ENCODE data around the gene NCOR2.

Gene NCOR2

DNA sequence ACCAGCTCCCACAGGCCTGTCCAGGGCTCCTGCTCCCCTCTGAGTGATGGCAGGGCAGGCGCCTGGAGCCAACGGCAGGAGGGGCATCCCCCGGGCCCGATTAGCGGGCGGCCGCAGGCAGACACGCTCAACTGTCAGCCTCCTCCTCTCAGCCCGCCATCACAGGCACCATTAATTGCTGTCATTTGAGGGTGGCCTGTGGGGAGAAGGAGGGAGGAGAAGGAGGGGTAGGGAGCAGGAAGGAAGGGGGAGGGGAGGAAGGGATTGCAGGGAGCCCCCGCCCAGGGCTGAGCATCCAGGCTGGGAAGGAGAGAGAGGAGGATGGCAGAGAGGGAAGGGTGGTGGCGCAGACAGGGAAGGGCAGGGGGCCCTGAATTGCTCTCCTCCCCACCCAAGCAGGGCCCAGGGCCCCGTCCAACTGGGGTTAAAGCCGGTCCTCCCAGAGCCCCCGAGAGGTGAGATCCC lies 36.1 kb downstream of the NCOR2 start:
- FAIRE-seq = no peak
- no peak for DNase-seq (ENCODE audit: insufficient read length, low spot score)

DNA sequence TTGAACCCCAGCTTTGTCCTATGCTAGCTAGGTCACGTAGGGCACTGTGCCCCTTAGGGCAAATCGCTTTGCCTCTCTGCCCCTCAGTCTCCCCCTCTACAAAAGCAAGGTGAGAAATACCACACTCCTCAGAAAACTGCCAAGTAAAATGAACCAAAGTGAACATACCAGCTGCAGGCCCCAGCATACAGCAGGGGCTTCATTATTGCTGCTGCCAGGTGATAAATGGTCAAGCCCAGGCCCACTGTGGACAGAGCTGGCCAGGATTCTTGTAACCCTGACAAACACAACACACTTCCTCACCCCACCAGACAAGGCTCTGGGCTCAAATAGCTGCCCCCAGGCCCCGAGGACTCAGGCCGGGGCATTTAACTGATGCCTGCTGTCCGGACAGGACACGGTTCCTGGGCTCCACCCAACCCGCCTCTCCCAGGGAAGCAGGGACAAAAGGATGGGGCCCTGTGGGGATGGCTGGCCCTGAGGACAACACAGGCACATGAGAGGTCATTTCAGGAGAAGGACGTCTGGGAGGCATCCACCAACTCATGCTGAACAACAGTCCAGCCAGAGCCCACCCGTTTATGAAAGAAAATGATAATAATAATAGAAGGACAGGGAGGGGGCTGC lies 36.7 kb downstream of the NCOR2 start:
- DNase-seq (ENCODE audit: insufficient read length, low spot score) (no peak), FAIRE-seq (no peak)

DNA sequence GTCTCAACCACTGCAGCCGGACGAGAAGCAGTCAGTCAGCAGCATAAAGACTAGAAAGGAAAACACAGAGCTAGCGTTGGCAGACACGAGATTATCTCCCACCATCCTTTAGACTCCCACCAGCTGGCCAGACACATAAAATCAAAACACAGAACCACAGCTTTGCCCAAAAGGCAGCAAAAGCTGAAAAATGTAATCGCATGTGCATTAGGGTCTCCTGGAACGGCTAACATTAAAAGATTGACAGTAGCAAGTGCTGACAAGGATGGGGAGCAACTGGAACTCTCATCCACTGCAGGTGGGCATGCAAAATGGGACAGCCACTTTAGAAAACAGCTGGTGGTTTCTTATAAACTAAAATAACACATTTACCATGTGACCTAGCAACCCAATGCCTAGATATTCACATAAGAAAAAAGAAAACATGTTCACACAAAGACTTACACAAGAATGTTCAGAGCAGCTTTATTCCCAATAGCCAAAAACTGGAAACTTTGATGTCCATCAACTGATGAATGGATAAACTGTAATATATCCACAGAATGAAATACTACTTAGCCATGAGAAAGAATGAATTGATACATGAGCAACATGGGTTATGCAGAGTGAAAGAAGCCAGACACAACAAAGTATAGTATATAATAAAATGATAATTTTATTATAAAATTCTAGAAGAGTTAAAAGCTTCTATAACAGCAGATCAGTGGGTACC lies 37.7 kb downstream of the NCOR2 start:
- DNase-seq (ENCODE audit: insufficient read length, low spot score) (no peak), FAIRE-seq (no peak)

DNA sequence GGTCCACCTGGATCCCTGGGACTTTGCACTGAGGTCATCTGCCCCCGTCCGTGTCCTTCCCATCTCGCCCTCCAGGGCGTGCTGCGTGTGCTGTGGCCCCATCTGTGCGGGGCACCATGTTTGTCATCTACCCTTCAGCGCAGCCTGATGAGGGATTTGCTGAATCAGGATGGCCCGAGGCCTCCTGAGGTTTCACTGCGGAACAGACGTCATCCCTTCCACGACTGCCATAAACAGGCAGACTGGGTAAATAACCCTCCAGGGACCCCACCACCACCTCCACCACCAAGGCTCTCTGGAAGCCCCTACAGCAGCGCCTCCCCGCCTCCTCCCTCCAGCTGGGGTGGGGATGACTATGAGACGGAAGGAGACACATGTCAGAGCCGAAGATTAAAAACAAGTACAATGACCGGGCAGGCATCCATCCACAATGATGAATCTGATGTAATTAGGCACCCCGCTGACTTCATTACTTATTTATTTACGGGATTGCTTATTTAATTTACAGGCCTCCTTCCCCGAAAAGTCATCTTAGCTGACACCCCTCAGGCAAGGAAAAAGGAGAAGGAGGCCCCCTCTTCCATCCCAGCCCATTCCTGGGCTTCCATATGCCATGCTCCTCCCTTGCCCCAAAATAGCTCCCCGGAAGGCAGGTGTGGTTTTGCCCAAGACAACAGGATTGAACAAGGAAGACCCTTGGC lies 39.4 kb downstream of the NCOR2 start:
- DNase-seq (ENCODE audit: insufficient read length, low spot score) (no peak), FAIRE-seq (no peak)

DNA sequence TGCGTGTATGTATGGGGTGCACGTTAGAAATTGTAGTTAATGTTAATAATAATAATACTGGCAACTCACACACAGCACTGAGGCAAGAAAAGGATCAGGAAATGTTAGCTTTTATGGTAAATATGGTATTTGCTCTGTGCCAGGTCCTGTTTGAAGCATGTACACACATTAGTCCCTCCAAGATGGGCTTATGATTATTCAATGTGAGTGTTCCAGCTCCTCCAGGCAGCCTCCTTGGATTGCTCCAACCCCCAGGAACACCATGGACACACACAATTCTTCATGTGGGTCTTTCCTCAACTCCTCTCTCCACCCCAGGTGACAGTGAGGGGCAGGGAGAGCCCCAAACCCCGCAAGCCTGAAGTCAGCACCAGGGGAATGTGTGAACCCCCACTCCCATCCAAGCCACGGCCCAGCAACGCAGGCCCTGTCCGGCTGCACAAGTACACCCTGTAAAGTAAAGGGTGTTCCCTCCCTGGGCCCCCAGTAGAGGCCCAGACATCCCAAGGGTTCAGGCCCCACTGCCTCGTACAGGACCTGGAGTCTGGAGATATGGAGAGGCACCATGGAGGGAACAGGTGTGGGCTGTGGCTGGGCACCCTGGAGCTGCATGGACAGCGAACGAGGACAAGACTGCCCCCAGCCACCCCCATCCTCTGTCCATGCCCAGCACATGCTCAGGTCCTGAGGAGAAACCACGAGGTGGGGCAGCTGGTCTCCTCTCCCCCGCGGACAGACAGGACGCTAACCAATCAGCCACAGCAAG lies 41.3 kb downstream of the NCOR2 start:
- FAIRE-seq = no peak
- DNase-seq (ENCODE audit: insufficient read length, low spot score) = no peak

DNA sequence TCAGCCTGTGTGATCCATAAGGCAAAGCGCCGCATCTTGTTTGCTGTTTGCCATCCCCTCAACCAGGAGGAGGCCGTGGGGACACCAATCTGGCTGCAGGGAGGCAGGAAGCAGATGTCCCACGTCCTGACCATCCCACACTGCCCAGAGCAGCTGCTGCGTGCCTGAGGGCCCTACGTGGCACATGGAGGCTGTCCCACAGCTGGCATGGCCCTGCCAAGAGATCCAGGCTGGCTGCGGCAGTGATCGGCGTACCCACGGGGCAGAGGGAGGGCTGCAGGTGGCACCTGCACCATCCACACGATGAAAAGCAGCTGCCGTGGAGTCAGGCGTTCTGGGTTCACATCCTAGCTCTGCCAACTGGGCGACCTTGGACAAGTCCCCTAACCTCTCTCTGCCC lies 42.0 kb downstream of the NCOR2 start:
- no peak for FAIRE-seq
- DNase-seq (ENCODE audit: insufficient read length, low spot score) = no peak

DNA sequence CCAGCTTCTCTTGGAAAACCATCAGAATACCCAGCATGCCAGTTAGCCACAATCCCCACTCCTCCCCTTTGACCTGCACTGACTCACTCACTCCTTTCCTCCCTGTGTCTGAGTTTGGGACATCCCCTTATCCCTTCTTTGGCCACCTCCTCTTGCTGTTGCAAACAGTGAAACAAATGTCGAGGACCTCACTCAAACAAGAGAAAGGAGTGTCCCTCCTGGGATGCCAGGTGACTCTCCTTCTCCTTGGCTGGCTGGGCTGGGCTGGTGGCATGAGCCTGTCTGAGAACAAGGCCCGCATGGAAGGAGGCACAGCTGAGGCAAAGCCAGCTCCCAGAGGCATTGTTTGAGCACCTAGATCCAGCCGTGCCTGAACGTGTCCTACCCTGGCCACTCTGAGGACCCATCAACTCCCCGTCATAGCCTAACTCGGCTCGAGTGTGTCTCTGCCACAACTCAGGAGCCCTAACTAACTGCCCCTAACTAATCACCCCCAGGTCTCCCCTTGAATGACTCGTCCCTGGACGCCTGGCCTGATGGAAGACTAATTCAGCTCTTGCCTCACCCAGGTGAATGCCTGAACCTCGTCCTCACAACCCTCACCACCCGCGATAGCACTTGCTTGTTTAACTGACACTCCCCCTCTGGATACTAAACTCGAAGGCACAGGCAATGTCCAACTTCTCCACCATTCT lies 43.0 kb downstream of the NCOR2 start:
- DNase-seq (ENCODE audit: insufficient read length, low spot score) = no peak

DNA sequence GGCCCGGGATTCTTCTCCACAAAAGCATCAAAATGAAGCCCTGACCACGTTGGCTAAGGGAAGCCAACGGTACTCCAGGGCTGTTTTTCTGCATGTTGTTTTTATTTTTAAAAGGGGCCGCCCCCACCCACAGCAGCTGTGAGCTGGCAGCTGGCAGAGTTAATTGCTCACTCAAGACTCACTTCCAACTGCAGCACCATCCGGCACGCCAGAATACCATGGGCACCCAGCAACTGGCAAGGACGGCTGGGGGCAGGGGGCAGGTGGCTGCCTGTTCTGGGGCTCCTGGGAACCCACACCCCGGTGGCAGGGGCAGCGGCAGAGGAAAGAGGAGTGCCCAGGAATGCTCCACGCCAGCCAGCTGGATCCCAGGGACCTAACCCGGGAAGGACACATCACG lies 44.3 kb downstream of the NCOR2 start:
- DNase-seq (ENCODE audit: insufficient read length, low spot score) = no peak
- no peak for FAIRE-seq

More for the DNA sequence above, 43.0 kb downstream of the NCOR2 start:
- no peak for FAIRE-seq

DNA sequence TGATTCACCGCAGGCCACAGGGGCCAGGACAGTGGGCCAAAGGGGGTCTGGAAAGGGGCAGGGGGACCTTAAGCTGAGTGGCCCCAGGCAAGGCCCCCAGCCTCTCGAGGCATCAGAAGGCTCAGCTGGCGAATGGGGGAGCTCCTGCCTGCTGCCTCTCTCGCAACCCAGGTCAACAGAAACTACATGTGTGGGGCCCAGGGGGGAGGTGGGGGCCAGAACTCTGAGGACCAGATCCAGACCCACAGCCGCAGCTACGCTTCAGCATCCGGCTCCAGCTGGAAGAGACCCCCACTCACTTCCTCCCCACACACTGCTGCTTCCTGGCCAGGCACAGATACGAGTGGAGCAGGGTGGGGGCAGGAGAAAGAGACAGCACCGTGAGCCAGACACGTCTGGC lies 46.5 kb downstream of the NCOR2 start:
- FAIRE-seq = no peak
- no peak for DNase-seq (ENCODE audit: insufficient read length, low spot score)

DNA sequence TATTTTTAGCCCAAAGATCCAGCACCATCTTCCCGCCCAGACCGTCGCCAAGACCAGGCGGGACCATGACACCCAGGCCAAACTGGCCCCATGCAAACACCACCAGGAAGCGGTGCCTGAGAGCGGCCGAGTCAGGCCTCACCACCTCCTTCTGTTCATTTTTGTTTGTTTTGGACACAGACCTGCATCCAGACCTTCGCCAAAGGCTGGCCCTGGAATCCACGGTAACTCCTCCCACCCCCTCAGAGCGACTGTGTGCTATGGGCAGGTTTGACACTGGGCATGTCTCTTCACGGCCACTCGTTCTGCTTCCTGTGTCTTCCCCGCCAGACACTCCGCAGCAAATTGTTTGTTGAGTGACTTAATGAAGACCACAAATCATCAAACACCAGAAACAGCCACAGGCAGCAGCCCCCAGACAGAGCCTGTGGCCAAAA lies 47.1 kb downstream of the NCOR2 start:
- DNase-seq (ENCODE audit: insufficient read length, low spot score) = no peak
- no peak for FAIRE-seq

DNA sequence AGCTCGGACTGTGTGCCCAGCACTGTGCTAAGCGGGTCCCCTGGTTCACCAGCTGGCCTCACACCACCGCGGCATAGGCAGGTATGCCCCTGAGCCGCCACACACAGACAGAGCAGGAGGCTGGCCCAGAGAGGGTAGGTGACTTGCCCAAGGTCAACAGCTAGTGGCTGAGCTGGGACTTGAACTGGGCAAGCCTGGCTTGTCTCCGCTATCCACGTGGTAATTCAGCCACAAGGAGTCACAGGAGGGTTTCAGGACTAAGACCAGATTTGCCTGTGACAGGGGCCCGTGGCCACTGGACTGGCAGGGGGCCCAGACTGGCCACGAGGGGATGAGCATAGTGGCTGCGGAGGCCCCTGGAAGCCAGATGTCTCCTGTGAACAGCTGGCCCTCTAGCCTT lies 47.7 kb downstream of the NCOR2 start:
- DNase-seq (ENCODE audit: insufficient read length, low spot score) = no peak
- no peak for FAIRE-seq

DNA sequence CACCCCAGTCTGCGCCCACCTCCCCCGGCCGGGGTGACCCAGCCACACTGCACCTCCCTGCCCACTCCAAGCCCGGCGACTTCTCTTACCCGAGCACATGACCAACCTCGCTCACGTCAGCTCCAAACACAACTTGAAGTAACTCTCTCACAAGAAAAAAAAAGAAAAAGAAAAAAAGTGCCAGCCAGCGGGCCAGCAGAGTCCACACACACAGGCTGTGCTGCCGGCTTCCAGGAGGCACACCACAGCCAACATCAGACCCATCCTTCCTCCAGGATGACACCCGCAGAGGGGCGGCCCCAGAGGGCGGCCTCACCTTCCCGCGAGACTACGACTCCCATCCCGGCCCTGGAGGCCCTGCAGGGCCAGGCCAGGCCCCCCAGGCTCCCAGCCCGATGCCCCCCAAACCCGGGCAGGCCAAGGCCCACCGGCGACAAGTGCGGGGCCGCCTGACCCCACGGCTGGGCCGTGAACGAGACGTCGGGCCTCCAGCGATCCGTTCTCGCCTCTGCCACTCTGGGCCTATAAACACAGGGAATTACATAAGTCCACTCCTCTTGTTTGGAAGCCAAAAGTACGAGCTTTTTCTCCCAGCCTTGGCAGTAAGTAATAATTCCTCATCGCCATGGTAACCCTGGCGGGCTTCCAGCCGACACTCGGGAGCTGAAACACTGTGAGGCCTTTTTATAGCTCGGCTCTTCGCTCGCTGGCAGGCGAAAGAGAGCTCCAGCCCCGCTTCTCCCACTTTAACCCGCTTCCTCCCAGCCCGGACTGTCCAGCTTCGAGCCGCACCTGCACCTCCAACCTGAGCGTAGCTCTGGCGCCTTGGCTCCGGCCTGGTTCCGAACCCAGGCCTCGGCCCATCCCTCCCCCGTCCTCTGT lies 49.1 kb downstream of the NCOR2 start:
- DNase-seq (ENCODE audit: insufficient read length, low spot score) (no peak), FAIRE-seq (no peak)
